ENCODE measurements around the gene ZNF830. TPM values are rescaled to one million over a fixed set of nuclear protein-coding genes. Genes with fewer than 3 reads are reported as not detected.
"Not testable (repeated sequence)": the region's sequence is repeated elsewhere in the genome, so short reads cannot be mapped to it uniquely, and the experiment has no call there.

Gene ZNF830
- total and polyA plus RNA-seq, 9 of the 15 experiments (the other 6 are each of a cell fraction or from before 2014, with no cell fraction given): 13.1 to 28.7 (median 21.7) TPM

GRCh38 chr17:35000965-35001364 lies 39.6 kb downstream of the ZNF830 start:
- CTCF ChIA-PET (ENCODE audit: low intra/inter-chr PET ratio): interaction anchor here (0.6 kb wide), 1 partner anchor 541 kb away, joined by 5 read pairs; no protein-coding TSS in a partner anchor
- in situ Hi-C loops (cut with MboI); TF ChIP-seq TEAD4 (CRISPR knock-in tag; IDR thresholded peaks at IDR 0.05; ENCODE audit: borderline replicate concordance); REST (CRISPR knock-in tag; IDR thresholded peaks at IDR 0.05; ENCODE audit: low read depth); ATF3 (CRISPR knock-in tag; conservative IDR thresholded peaks at IDR 0.05): not testable (repeated sequence)
- peak; percentile 13; the same call in 1 of the 2 replicates for TF ChIP-seq TEAD4 (IDR thresholded peaks at IDR 0.05; ENCODE audit: low read length)
- peak; percentile 23; the same call in 1 of the 2 replicates for TF ChIP-seq REST (IDR thresholded peaks at IDR 0.05; ENCODE audit: borderline replicate concordance)
- 0 out of 4 replicates have a peak, but pooled peaks of 1 of the 2 experiments have one; percentile 23 for TF ChIP-seq RCOR1 (IDR thresholded peaks at IDR 0.05; ENCODE audit: borderline replicate concordance in 1 of 2, low read depth in 2 of 2, low read length in 2 of 2)
- 0 out of 2 replicates have a peak, but pooled peaks have one; percentile 16 for TF ChIP-seq TCF3 (CRISPR knock-in tag; IDR thresholded peaks at IDR 0.05)
- TF ChIP-seq ATF7 (IDR thresholded peaks at IDR 0.05): peak; percentile 50; the same call in 1 of the 2 replicates
- TF ChIP-seq CBFA2T2 (conservative IDR thresholded peaks at IDR 0.05): peak; percentile 21; the same call in 1 of the 2 replicates
- peak; percentile 24; the same call in 1 of the 2 replicates for TF ChIP-seq SMARCA4 (IDR thresholded peaks at IDR 0.05)
- peak; percentile 67; the same call in 1 of the 2 replicates for TF ChIP-seq ADNP (tag; IDR thresholded peaks at IDR 0.05)
- peak; percentile 62 for TF ChIP-seq CEBPG (CRISPR knock-in tag; IDR thresholded peaks at IDR 0.05)
- TF ChIP-seq CEBPG (tag; conservative IDR thresholded peaks at IDR 0.05 in 1 of 2, IDR thresholded peaks at IDR 0.05 in 1 of 2): peak; percentile 42 to 56; a peak in 3 of 4 replicates
- TF ChIP-seq ATF3 (IDR thresholded peaks at IDR 0.05): peak; percentile 68

More at GRCh38 chr17:35000965-35001364, 39.6 kb downstream of the ZNF830 start:
- H3K79me2 ChIP-seq (ENCODE audit: control insufficient read depth, insufficient read depth, low read length); H3K4me3 ChIP-seq; H3K4me2 ChIP-seq (ENCODE audit: insufficient read depth, low read length); H4K20me1 ChIP-seq (replicated peaks; ENCODE audit: control insufficient read depth, insufficient read depth, low read length); H3K27ac ChIP-seq (ENCODE audit: extremely low read depth, low read depth, low read length); BruUV-seq (replicated peaks); intact Hi-C loops (cut with micrococcal nuclease); H3K9me3 ChIP-seq (replicated peaks; ENCODE audit: control insufficient read depth, insufficient read depth, low read depth, low read length); H2AFZ ChIP-seq (ENCODE audit: low read depth, low read length); H3K9me1 ChIP-seq (ENCODE audit: control insufficient read depth, insufficient read depth, low read length); FAIRE-seq; H3K27me3 ChIP-seq (ENCODE audit: control insufficient read depth in 2 of 2, insufficient read depth in 2 of 2, low read length in 2 of 2): not testable (repeated sequence)
- Histone ChIP-seq H3K9ac (ENCODE audit: insufficient read depth in 1 of 2, low read depth in 2 of 2, low read length in 2 of 2) (0 out of 4 replicates have a peak overlapping the region, but pooled peaks of 1 of the 2 experiments have one; percentile 51), H3K4me1 (replicated peaks in 1 of 2; ENCODE audit: control insufficient read depth in 2 of 2, insufficient read depth in 2 of 2, low read length in 2 of 2) (peaks cover 3 to 11% of the 10 kb centered on the region in 2 experiments; a peak in 3 of 5 replicates), H3K36me3 (ENCODE audit: control insufficient read depth, insufficient read depth, low read length) (peaks cover 89% of the 10 kb centered on the region)
- POLR2A ChIA-PET: interaction anchor here (0.6 to 2.7 kb wide), 5 partner anchors 8 to 122 kb away, joined by 3 to 8 read pairs (median 4); partner anchors contain the start of gene LIG3
- DNase-seq (ENCODE audit: extremely low read depth in 1 of 4, low spot score in 3 of 4): peak in 1 of 4 experiments; percentile 40
- peak; percentile 22 for ATAC-seq
- WGBS (ENCODE audit: insufficient coverage, low coverage, missing lambda C conversion rate): 49% methylated on average over 14 of the region's 14 CpGs

Measured in K562 (cell line).